IMR-90 (cell line): Measurements from ENCODE around the gene NLGN1. TPM values are rescaled to one million over a fixed set of nuclear protein-coding genes. Genes with fewer than 3 reads are reported as not detected.

ENCODE experiments used
- ATAC-seq: fragments of 200-7000 bp; cut with Tn5 transposase; 2 replicates; pipeline ENCODE4 v1.9.1; 2020; ENCODE audit warnings: low read depth, mild to moderate bottlenecking, moderate library complexity
- BruUV-seq: library from RNA; stranded (reverse); fragments of 400-500 nt; replicated peaks from 2 replicates; lab custom pipeline; 2021; lab: Mats Ljungman, UMichigan
- CTCF ChIA-PET: fragments of 300-600 bp; formaldehyde crosslinking; extraction: SDS; loops from one replicate; lab custom pipeline; 2021; ENCODE audit warnings: antibody characterized with exemption; lab: Yijun Ruan, JAX
- POLR2A ChIA-PET: fragments of 300-600 bp; sonication (Branson Sonifier 250); formaldehyde crosslinking; loops from one replicate; lab custom pipeline; 2022; ENCODE audit warnings: antibody characterized with exemption; ENCODE audit not compliant: unreplicated experiment; lab: Charles Lee
- DNase-seq: peaks from one replicate; pipeline ENCODE4 v3.0.0; 2013
- H2AFZ ChIP-seq: replicated peaks from 2 replicates; pipeline ENCODE3; 2013; ENCODE audit warnings: low read length, mild to moderate bottlenecking; ENCODE audit not compliant: poor library complexity
- H2AK5ac ChIP-seq: 2 replicates; pipeline ENCODE4 v1.6.1; 2013; ENCODE audit warnings: low read depth, low read length, inconsistent platforms
- H2AK9ac ChIP-seq: replicated peaks from 2 replicates; pipeline ENCODE3; 2013; ENCODE audit warnings: mild to moderate bottlenecking, low read depth, low read length, moderate library complexity; ENCODE audit not compliant: poor library complexity
- H2BK120ac ChIP-seq: 2 replicates; pipeline ENCODE4 v1.6.1; 2013; ENCODE audit warnings: low read depth, low read length, inconsistent platforms
- H2BK15ac ChIP-seq: 3 replicates; pipeline ENCODE4 v1.6.1; 2013; ENCODE audit warnings: low read depth, low read length, inconsistent platforms
- H2BK20ac ChIP-seq: 2 replicates; pipeline ENCODE4 v1.6.1; 2013; ENCODE audit warnings: low read depth, mild to moderate bottlenecking, inconsistent platforms, low read length, moderate library complexity
- H2BK5ac ChIP-seq: 2 replicates; pipeline ENCODE4 v1.6.1; 2013; ENCODE audit warnings: mild to moderate bottlenecking, low read depth, low read length, inconsistent platforms; ENCODE audit not compliant: poor library complexity, severe bottlenecking
- H3K14ac ChIP-seq: replicated peaks from 2 replicates; pipeline ENCODE4 v1.6.1; 2013; ENCODE audit warnings: low read depth, low read length, inconsistent platforms
- H3K18ac ChIP-seq: 2 replicates; pipeline ENCODE4 v1.6.1; 2013; ENCODE audit warnings: low read depth, low read length, control low read depth
- H3K23ac ChIP-seq: 2 replicates; pipeline ENCODE4 v1.6.1; 2013; ENCODE audit warnings: low read depth, low read length, inconsistent platforms
- H3K27ac ChIP-seq: 2 replicates; pipeline ENCODE4 v1.5.1; 2013; ENCODE audit warnings: mild to moderate bottlenecking, control low read depth, low read length; ENCODE audit not compliant: insufficient read depth
- H3K27me3 ChIP-seq: 2 replicates; pipeline ENCODE4 v1.6.1; 2013; ENCODE audit warnings: low read length; ENCODE audit not compliant: control insufficient read depth, insufficient read depth
- H3K36me3 ChIP-seq: 2 replicates; pipeline ENCODE4 v1.6.1; 2013; ENCODE audit warnings: low read length, mixed read lengths; ENCODE audit not compliant: control insufficient read depth, insufficient read depth
- H3K4ac ChIP-seq: 2 replicates; pipeline ENCODE4 v1.6.1; 2013; ENCODE audit warnings: low read depth, low read length, inconsistent platforms
- H3K4me1 ChIP-seq: 2 replicates; pipeline ENCODE4 v1.6.1; 2013; ENCODE audit warnings: low read length, mixed read lengths; ENCODE audit not compliant: control insufficient read depth, insufficient read depth
- H3K4me2 ChIP-seq: 2 replicates; pipeline ENCODE4 v1.6.1; 2013; ENCODE audit warnings: low read depth, mild to moderate bottlenecking, control low read depth, low read length, moderate library complexity
- H3K4me3 ChIP-seq: 2 replicates; pipeline ENCODE4 v1.5.1; 2013; ENCODE audit warnings: low read depth, mild to moderate bottlenecking, control low read depth, low read length, moderate library complexity; ENCODE audit not compliant: insufficient read depth
- H3K56ac ChIP-seq: 2 replicates; pipeline ENCODE4 v1.6.1; 2013; ENCODE audit warnings: low read length, inconsistent platforms; ENCODE audit not compliant: insufficient read depth; ENCODE audit errors: extremely low read depth
- H3K79me1 ChIP-seq, 2 experiments: 2 replicates each; pipeline ENCODE4 v1.6.1; 2013; ENCODE audit warnings: low read length in 2 of 2, inconsistent platforms in 1 of 2, low read depth in 1 of 2
- H3K9ac ChIP-seq: 2 replicates; pipeline ENCODE4 v1.6.1; 2013; ENCODE audit warnings: low read depth, low read length, control low read depth
- H3K9me1 ChIP-seq: 2 replicates; pipeline ENCODE4 v1.6.1; 2013; ENCODE audit warnings: low read length, inconsistent platforms; ENCODE audit not compliant: insufficient read depth
- H3K9me3 ChIP-seq: 2 replicates; pipeline ENCODE4 v1.6.1; 2013; ENCODE audit warnings: low read length; ENCODE audit not compliant: control insufficient read depth, insufficient read depth
- H4K20me1 ChIP-seq: 2 replicates; pipeline ENCODE4 v1.6.1; 2013; ENCODE audit warnings: low read length, inconsistent platforms; ENCODE audit not compliant: insufficient read depth
- H4K5ac ChIP-seq: 2 replicates; pipeline ENCODE4 v1.6.1; 2013; ENCODE audit warnings: mild to moderate bottlenecking, low read depth, low read length, control low read depth
- H4K8ac ChIP-seq, 2 experiments: 2 replicates each; pipeline ENCODE4 v1.6.1; 2013; ENCODE audit warnings: low read depth in 2 of 2, low read length in 2 of 2, control low read depth in 1 of 2, inconsistent platforms in 1 of 2
- H4K91ac ChIP-seq: 2 replicates; pipeline ENCODE4 v1.6.1; 2013; ENCODE audit warnings: low read depth, low read length, inconsistent platforms; ENCODE audit not compliant: insufficient read depth
- POLR2A ChIP-seq: IDR thresholded peaks from 2 replicates; pipeline ENCODE4 v1.6.1; 2012; ENCODE audit warnings: mild to moderate bottlenecking, low read depth, low read length
- RCOR1 ChIP-seq: IDR thresholded peaks from 2 replicates; pipeline ENCODE4 v1.6.1; 2012; ENCODE audit warnings: mild to moderate bottlenecking, low read length, improper control_type of control experiment; ENCODE audit not compliant: insufficient replicate concordance
- WGBS, 2 experiments: methylation state at CpG; one replicate each; pipeline versions ENCODE4 v1.1.5 to v1.1.7; 2013; ENCODE audit warnings: missing lambda C conversion rate in 2 of 2; ENCODE audit not compliant: insufficient read length in 1 of 2; ENCODE audit errors: extremely low coverage in 2 of 2; 5-methylcytosine and 5-hydroxymethylcytosine counted together
- dilution Hi-C: fragments of 300-500 bp; cut with HindIII; formaldehyde crosslinking; loops from one replicate; pipeline ENCODE4 v1.14.3; 2018; ENCODE audit warnings: low sequenced_read_pairs; ENCODE audit not compliant: unreplicated experiment
- in situ Hi-C: fragments of 300-500 bp; cut with MboI; formaldehyde crosslinking; loops from 3 replicates; pipeline ENCODE4 v1.14.3; 2019; ENCODE audit warnings: low sequenced_read_pairs, inconsistent platforms, mixed read lengths
- intact Hi-C: fragments of 100-400 bp; cut with micrococcal nuclease; formaldehyde crosslinking; loops from 2 replicates; pipeline ENCODE4 v1.10.0; 2022
- polyA plus RNA-seq, 3 experiments: library from polyadenylated mRNA; depleted of rRNA; stranded (reverse); fragments of >200 nt; gene quantifications; 2 replicates each; pipeline ENCODE4 v1.2.3, GENCODE V29; 2012; ENCODE audit warnings: low replicate concordance in 1 of 3
- total RNA-seq: library from RNA; depleted of rRNA; stranded (reverse); fragments of >200 nt; gene quantifications from 2 replicates; pipeline ENCODE4 v1.2.3, GENCODE V29; 2012

The NLGN1 gene
- total and polyA plus RNA-seq, 2 of the 4 experiments (the other 2 are of a cell fraction): 1.8 to 12.5 TPM

- Histone ChIP-seq H3K36me3 (no peaks in the 10 kb centered on the region), H4K5ac (no peak overlapping the region), H3K9ac (no peak overlapping the region), H3K18ac (no peak overlapping the region), H3K14ac (no peak overlapping the region), H3K4me1 (no peaks in the 10 kb centered on the region), H2BK20ac (no peak overlapping the region), H3K4ac (no peak overlapping the region), H4K20me1 (no peaks in the 10 kb centered on the region), H2BK5ac (no peak overlapping the region), H2AFZ (no peak overlapping the region), H2BK120ac (no peak overlapping the region), H4K8ac (no peak overlapping the region), H3K23ac (no peak overlapping the region), H2AK5ac (no peak overlapping the region), H2AK9ac (no peak overlapping the region), H3K79me1 (no peaks in the 10 kb centered on the region), H3K27me3 (no peaks in the 10 kb centered on the region), H3K56ac (no peak overlapping the region), H4K91ac (no peak overlapping the region), H3K4me2 (no peak overlapping the region), H3K27ac (no peak overlapping the region), H3K4me3 (no peak overlapping the region), H3K9me1 (no peaks in the 10 kb centered on the region; the same call in 1 of the 2 replicates), H2BK15ac (no peak overlapping the region), H3K9me3 (no peaks in the 10 kb centered on the region)
- BruUV-seq: no TSS peak
- in situ Hi-C loops (no loop called here), dilution Hi-C loops (no loop called here), intact Hi-C loops (no loop called here)
- 80% methylated on average over 1 of the region's 4 CpGs; no CpG with 5 or more reads in 1 of the 2 experiments for WGBS, 2 experiments
- TF ChIP-seq POLR2A: no peak
- TF ChIP-seq RCOR1: no peak
- ATAC-seq (no peak; the same call in 1 of the 2 replicates), DNase-seq (no peak)
- CTCF ChIA-PET: no interaction called here
- POLR2A ChIA-PET: no interaction called here
Observed at GRCh38 chr3:173892547-173892946, 495.0 kb downstream of the NLGN1 start.
